CD14-positive monocyte (primary cell): ENCODE measurements around the gene ATXN1. TPM values are rescaled to one million over a fixed set of nuclear protein-coding genes. Genes with fewer than 3 reads are reported as not detected.

Source experiments
- DNase-seq, 3 donors: peaks; one replicate each; pipeline ENCODE4 v3.0.0-alpha.2; 2011 to 2022
- H2AFZ ChIP-seq: 2 replicates; pipeline ENCODE4 v1.6.0; 2012; ENCODE audit warnings: mild to moderate bottlenecking, low read depth, low read length, inconsistent platforms; ENCODE audit not compliant: insufficient read depth, poor library complexity, severe bottlenecking
- H3K27ac ChIP-seq, 2 donors: 1 replicate in 1 of 2; 2 replicates in 1 of 2; pipeline ENCODE4 v1.5.1; 2012 to 2013; ENCODE audit warnings: low read length in 2 of 2, control low read depth in 1 of 2, inconsistent platforms in 1 of 2, low read depth in 1 of 2, mild to moderate bottlenecking in 1 of 2
- H3K27me3 ChIP-seq, 2 donors: one replicate each; pipeline versions ENCODE4 v1.6.0 to v1.6.1; 2011 to 2013; ENCODE audit warnings: low read length in 2 of 2; ENCODE audit not compliant: control insufficient read depth in 2 of 2, insufficient read depth in 2 of 2
- H3K36me3 ChIP-seq, 2 donors: replicated peaks in 1 of 2; 1 replicate in 1 of 2; 2 replicates in 1 of 2; pipeline versions ENCODE4 v1.5.1 to v1.6.1; 2012 to 2013; ENCODE audit warnings: low read length in 2 of 2, control low read depth in 1 of 2, inconsistent platforms in 1 of 2, mild to moderate bottlenecking in 1 of 2; ENCODE audit not compliant: insufficient read depth in 2 of 2, control insufficient read depth in 1 of 2
- H3K4me1 ChIP-seq, 2 donors: 1 replicate in 1 of 2; 2 replicates in 1 of 2; pipeline versions ENCODE4 v1.5.1 to v1.6.1; 2012 to 2013; ENCODE audit warnings: low read length in 2 of 2, control low read depth in 1 of 2, inconsistent platforms in 1 of 2, mild to moderate bottlenecking in 1 of 2, moderate library complexity in 1 of 2; ENCODE audit not compliant: insufficient read depth in 2 of 2, control insufficient read depth in 1 of 2
- H3K4me2 ChIP-seq: replicated peaks from 2 replicates; pipeline ENCODE3; 2012; ENCODE audit warnings: low read length, moderate library complexity, mild to moderate bottlenecking; ENCODE audit not compliant: poor library complexity, severe bottlenecking; ENCODE audit errors: extremely low read depth
- H3K4me3 ChIP-seq, 3 experiments: fragments of 200-600 bp in 1 of 3; sonication (generic) in 1 of 3; replicated peaks in 1 of 3; 1 replicate in 2 of 3; 2 replicates in 1 of 3; pipeline ENCODE4 v1.5.1; 2011 to 2013; ENCODE audit warnings: low read length in 3 of 3, mild to moderate bottlenecking in 3 of 3, control low read depth in 2 of 3, low read depth in 2 of 3, inconsistent platforms in 1 of 3, moderate library complexity in 1 of 3
- H3K79me2 ChIP-seq: 2 replicates; pipeline ENCODE4 v1.6.0; 2012; ENCODE audit warnings: mild to moderate bottlenecking, control low read depth, inconsistent platforms, low read length, moderate library complexity; ENCODE audit not compliant: insufficient read depth
- H3K9ac ChIP-seq: 2 replicates; pipeline ENCODE4 v1.6.0; 2017; ENCODE audit warnings: low read length, mild to moderate bottlenecking; ENCODE audit not compliant: insufficient read depth, poor library complexity, severe bottlenecking
- H3K9me3 ChIP-seq, 2 donors: replicated peaks in 1 of 2; 1 replicate in 1 of 2; 2 replicates in 1 of 2; pipeline versions ENCODE4 v1.5.1 to v1.6.1; 2012 to 2013; ENCODE audit warnings: low read length in 2 of 2, control low read depth in 1 of 2; ENCODE audit not compliant: control insufficient read depth in 1 of 2, insufficient read depth in 1 of 2
- H4K20me1 ChIP-seq: 2 replicates; pipeline ENCODE4 v1.6.0; 2012; ENCODE audit warnings: mild to moderate bottlenecking, low read length, control low read depth, moderate library complexity; ENCODE audit not compliant: insufficient read depth
- H3K27ac Mint-ChIP-seq, 7 donors: one replicate each; pipeline ENCODE4 v1.8.0; 2020; ENCODE audit warnings: mild to moderate bottlenecking in 7 of 7, mixed read lengths in 7 of 7, moderate library complexity in 6 of 7, inconsistent platforms in 2 of 7
- H3K27me3 Mint-ChIP-seq, 3 donors: one replicate each; pipeline ENCODE4 v1.8.0; 2021 to 2022; ENCODE audit warnings: low read depth in 3 of 3, mild to moderate bottlenecking in 3 of 3, mixed read lengths in 3 of 3, moderate library complexity in 3 of 3, inconsistent platforms in 1 of 3
- H3K36me3 Mint-ChIP-seq, 2 donors: one replicate each; pipeline ENCODE4 v1.8.0; 2020; ENCODE audit warnings: mixed read lengths in 2 of 2, inconsistent platforms in 1 of 2, mild to moderate bottlenecking in 1 of 2
- H3K4me1 Mint-ChIP-seq: one replicate; pipeline ENCODE4 v1.8.0; 2020; ENCODE audit warnings: mild to moderate bottlenecking, mixed read lengths
- H3K4me3 Mint-ChIP-seq, 2 donors: one replicate each; pipeline ENCODE4 v1.8.0; 2020; ENCODE audit warnings: mild to moderate bottlenecking in 2 of 2, mixed read lengths in 2 of 2, moderate library complexity in 1 of 2
- H3K9me3 Mint-ChIP-seq, 7 donors: one replicate each; pipeline ENCODE4 v1.8.0; 2020 to 2022; ENCODE audit warnings: mixed read lengths in 7 of 7, mild to moderate bottlenecking in 6 of 7, moderate library complexity in 6 of 7, inconsistent platforms in 2 of 7
- WGBS: methylation state at CpG from one replicate; pipeline ENCODE4 v1.1.5; 2013; ENCODE audit warnings: missing lambda C conversion rate; ENCODE audit not compliant: insufficient coverage; 5-methylcytosine and 5-hydroxymethylcytosine counted together
- intact Hi-C, 2 donors: fragments of 100-400 bp; cut with micrococcal nuclease; formaldehyde crosslinking; loops; one replicate each; pipeline versions ENCODE4 v1.15.0 to v1.15.1; 2023
- polyA plus RNA-seq, 3 donors: library from polyadenylated mRNA; depleted of rRNA in 1 of 3; unstranded in 2 of 3; stranded (reverse) in 1 of 3; fragments of 300-500 nt in 2 of 3; fragments of >200 nt in 1 of 3; fragmentation: Illumina TruSeq in 2 of 3; gene quantifications; 1 replicate in 2 of 3; 2 replicates in 1 of 3; pipeline ENCODE4 v1.2.3, GENCODE V29; 2012 to 2021
- TF ChIP-seq, protein P1 (sequence below): fragments of 200-600 bp; IDR thresholded peaks from one replicate; pipeline ENCODE4 v1.8.0; 2022; ENCODE audit warnings: antibody characterized with exemption, mild to moderate bottlenecking

Gene ATXN1
- polyA plus RNA-seq, 3 donors, result 8.8 to 19.1 (median 10.9) TPM

DNA sequence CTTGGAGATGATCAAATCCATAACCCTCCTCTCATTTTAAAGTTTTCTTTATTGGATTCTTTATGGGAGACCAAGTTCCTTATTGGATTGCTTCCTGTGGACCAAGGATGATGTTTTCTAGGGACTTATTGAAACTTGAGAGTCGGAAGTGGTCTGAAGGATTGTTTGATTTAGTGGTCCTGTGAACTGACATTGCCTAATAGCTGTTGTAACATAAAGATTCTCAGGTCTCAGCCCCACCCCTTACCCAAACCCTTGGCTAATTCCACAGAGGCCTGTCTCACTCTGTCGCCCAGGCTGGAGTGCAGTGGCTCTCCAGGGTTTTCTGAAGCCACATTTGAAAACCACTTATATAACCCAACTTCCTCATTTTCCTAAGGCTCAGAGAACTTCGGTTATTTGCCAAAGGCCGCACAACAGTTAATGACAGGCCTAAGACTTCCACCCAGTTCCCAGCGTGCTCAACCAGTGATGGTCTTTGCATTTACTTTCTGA, 77.0 kb downstream of the ATXN1 start:
- peaks cover 81 to 85% of the 10 kb centered on the region in 2 donors for H3K4me1 ChIP-seq
- no peaks in the 10 kb centered on the region for H3K9me3 ChIP-seq
- peaks cover 62% of the 10 kb centered on the region for H3K79me2 ChIP-seq
- WGBS, result 0% methylated on average over 1 of the region's 5 CpGs
- Mint-ChIP-seq H3K36me3 (peaks cover under 1 to 6% of the 10 kb centered on the region in 2 donors), H3K27me3 (no peaks in the 10 kb centered on the region), H3K9me3 (peaks cover 0 to under 1% (median 0%) of the 10 kb centered on the region in 7 donors), H3K27ac (peak overlapping the region; percentile 93 to 98 (median 95)), H3K4me1 (peaks cover 82% of the 10 kb centered on the region), H3K4me3 (peak overlapping the region in 1 of 2 donors; percentile 35)
- H2AFZ ChIP-seq, result no peak overlapping the region
- H3K4me2 ChIP-seq, result peak overlapping the region; percentile 35
- H3K4me3 ChIP-seq, result no peak overlapping the region
- TF ChIP-seq, protein P1, sequence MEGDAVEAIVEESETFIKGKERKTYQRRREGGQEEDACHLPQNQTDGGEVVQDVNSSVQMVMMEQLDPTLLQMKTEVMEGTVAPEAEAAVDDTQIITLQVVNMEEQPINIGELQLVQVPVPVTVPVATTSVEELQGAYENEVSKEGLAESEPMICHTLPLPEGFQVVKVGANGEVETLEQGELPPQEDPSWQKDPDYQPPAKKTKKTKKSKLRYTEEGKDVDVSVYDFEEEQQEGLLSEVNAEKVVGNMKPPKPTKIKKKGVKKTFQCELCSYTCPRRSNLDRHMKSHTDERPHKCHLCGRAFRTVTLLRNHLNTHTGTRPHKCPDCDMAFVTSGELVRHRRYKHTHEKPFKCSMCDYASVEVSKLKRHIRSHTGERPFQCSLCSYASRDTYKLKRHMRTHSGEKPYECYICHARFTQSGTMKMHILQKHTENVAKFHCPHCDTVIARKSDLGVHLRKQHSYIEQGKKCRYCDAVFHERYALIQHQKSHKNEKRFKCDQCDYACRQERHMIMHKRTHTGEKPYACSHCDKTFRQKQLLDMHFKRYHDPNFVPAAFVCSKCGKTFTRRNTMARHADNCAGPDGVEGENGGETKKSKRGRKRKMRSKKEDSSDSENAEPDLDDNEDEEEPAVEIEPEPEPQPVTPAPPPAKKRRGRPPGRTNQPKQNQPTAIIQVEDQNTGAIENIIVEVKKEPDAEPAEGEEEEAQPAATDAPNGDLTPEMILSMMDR, result no peak
- intact Hi-C loops, result loop anchor here (2.0 to 10.0 kb wide), 4 partner anchors 21 to 99 kb away; partner anchors contain the start of gene ATXN1 (in 2 of the 2)
- no peaks in the 10 kb centered on the region for H4K20me1 ChIP-seq
- H3K9ac ChIP-seq, result peak overlapping the region; percentile 30
- no peaks in the 10 kb centered on the region for H3K27me3 ChIP-seq
- no peaks in the 10 kb centered on the region for H3K36me3 ChIP-seq
- peak; percentile 75 to 87 (median 86) for DNase-seq
- peak overlapping the region; percentile 75 to 92 for H3K27ac ChIP-seq

DNA sequence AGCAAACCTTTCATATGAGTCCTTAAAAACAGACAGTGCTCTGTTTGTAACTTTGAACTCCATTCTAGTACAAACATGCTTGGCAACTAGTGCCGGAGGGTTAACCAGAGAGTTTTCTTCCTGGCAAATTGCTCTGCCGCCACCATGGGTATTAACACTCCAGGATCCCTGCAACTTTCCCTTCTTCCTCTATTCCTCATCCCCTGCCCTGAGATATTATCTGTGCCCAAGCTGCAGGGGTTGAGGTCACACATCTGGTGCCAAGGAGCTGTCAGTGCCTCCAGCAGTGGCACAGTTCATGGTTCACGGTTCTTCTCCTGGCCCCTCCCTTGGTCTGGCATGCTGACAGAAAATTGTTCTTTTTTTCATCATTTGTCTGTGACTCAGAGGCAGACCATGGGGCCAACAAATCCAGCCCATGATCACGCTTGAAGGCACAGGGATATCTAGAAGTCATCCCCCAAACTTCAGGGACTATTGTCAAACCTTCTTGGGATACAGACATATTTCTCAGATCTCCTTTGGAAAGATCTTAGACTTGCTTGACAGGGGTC, 77.5 kb downstream of the ATXN1 start:
- Histone ChIP-seq H2AFZ (no peak overlapping the region), H3K36me3 (no peaks in the 10 kb centered on the region)
- TF ChIP-seq, protein P1, result no peak

More for the DNA sequence above, 77.5 kb downstream of the ATXN1 start:
- Mint-ChIP-seq H3K4me3 (peak overlapping the region in 1 of 2 donors; percentile 62), H3K27me3 (no peaks in the 10 kb centered on the region), H3K9me3 (peaks cover 0 to 5% (median 0%) of the 10 kb centered on the region in 7 donors), H3K4me1 (peaks cover 77% of the 10 kb centered on the region), H3K27ac (peak overlapping the region; percentile 93 to 98 (median 95)), H3K36me3 (peaks cover 5 to 11% of the 10 kb centered on the region in 2 donors)
- Histone ChIP-seq H3K4me1 (peaks cover 76 to 80% of the 10 kb centered on the region in 2 donors), H3K27ac (peak overlapping the region; percentile 75 to 92), H3K4me3 (no peak overlapping the region), H3K9ac (peak overlapping the region; percentile 30), H3K9me3 (no peaks in the 10 kb centered on the region), H3K79me2 (peaks cover 62% of the 10 kb centered on the region), H4K20me1 (no peaks in the 10 kb centered on the region), H3K4me2 (peak overlapping the region; percentile 35), H3K27me3 (no peaks in the 10 kb centered on the region)
- 6% methylated on average over 3 of the region's 4 CpGs for WGBS
- intact Hi-C loops, result loop anchor here (2.0 to 10.0 kb wide), 4 partner anchors 21 to 99 kb away; partner anchors contain the start of gene ATXN1 (in 2 of the 2)
- DNase-seq, result peak; percentile 89 to 94 (median 92)
